ENCODE results near the gene ZCRB1.
A peak's percentile ranks its signal among the peaks of the same experiment; 100 is the strongest.
"Not testable (repeated sequence)": the region's sequence is repeated elsewhere in the genome, so short reads cannot be mapped to it uniquely, and the experiment has no call there.

ZCRB1 gene

GRCh38 chr12:42325653-42326474 is at the start of gene ZCRB1, which contains the start of gene PPHLN1:
ZCRB1 (minus strand) TSS chr12:42326094; CDS start chr12:42324102, 1,992 bp downstream.
PPHLN1 (plus strand) TSS chr12:42326167; CDS start chr12:42335903, 9,736 bp downstream.
- peak in 1 of 2 experiments; percentile 73 for DNase-seq

- DNase-seq, result no peak
These were observed 47.8 kb upstream of the ZCRB1 start for GRCh38 chr12:42373669-42374068.

- DNase-seq, result no peak
These were observed 46.4 kb upstream of the ZCRB1 start for GRCh38 chr12:42372154-42372791.

GRCh38 chr12:42370013-42370412 is 44.1 kb upstream of the ZCRB1 start:
- no peak for DNase-seq

GRCh38 chr12:42365486-42365885 is 39.6 kb upstream of the ZCRB1 start:
- no peak for DNase-seq

GRCh38 chr12:42364692-42365091 is 38.8 kb upstream of the ZCRB1 start:
- no peak for DNase-seq

- DNase-seq, result no peak
These were observed 36.9 kb upstream of the ZCRB1 start for GRCh38 chr12:42362647-42363260.

GRCh38 chr12:42361909-42362646 is 36.2 kb upstream of the ZCRB1 start:
- DNase-seq, result no peak

GRCh38 chr12:42360747-42361403 is 35.0 kb upstream of the ZCRB1 start:
- no peak for DNase-seq

GRCh38 chr12:42356344-42356743 is 30.4 kb upstream of the ZCRB1 start:
- DNase-seq, result no peak

- DNase-seq, result not testable (repeated sequence)
These were observed 24.1 kb upstream of the ZCRB1 start for GRCh38 chr12:42350021-42350407.

GRCh38 chr12:42349119-42350020 is 23.5 kb upstream of the ZCRB1 start:
- DNase-seq, result not testable (repeated sequence)

GRCh38 chr12:42346403-42347002 is 20.6 kb upstream of the ZCRB1 start:
- DNase-seq, result no peak

GRCh38 chr12:42343721-42344120 is 17.8 kb upstream of the ZCRB1 start:
- DNase-seq, result no peak

GRCh38 chr12:42342028-42342427 is 16.1 kb upstream of the ZCRB1 start:
- no peak for DNase-seq

- no peak for DNase-seq
These were observed 12.4 kb upstream of the ZCRB1 start for GRCh38 chr12:42338280-42338679.

- no peak for DNase-seq
These were observed 10.4 kb upstream of the ZCRB1 start for GRCh38 chr12:42336286-42336685.

GRCh38 chr12:42332301-42333285 is 6.7 kb upstream of the ZCRB1 start:
- DNase-seq, result peak in 1 of 2 experiments; percentile 32

- not testable (repeated sequence) for DNase-seq
These were observed 4.2 kb upstream of the ZCRB1 start for GRCh38 chr12:42330097-42330496.

- DNase-seq, result no peak
These were observed 1.3 kb upstream of the ZCRB1 start for GRCh38 chr12:42327227-42327590.
